T-helper 2 cell treated with Interferon-gamma antibody and Interleukin-4, amounts not matched to agents 5 μg/mL and 100 μg/mL, for 36 hours (primary cell): ENCODE data around the gene EPSTI1.

Experiments used
- DNase-seq: peaks from one replicate; pipeline ENCODE4 v3.0.0; 2021; ENCODE audit warnings: low spot score
- H3K27ac Mint-ChIP-seq: one replicate; pipeline ENCODE4 v1.8.0; 2021; ENCODE audit warnings: mild to moderate bottlenecking, mixed read lengths
- H3K27me3 Mint-ChIP-seq: one replicate; pipeline ENCODE4 v1.8.0; 2021; ENCODE audit warnings: low read depth, mixed read lengths
- H3K36me3 Mint-ChIP-seq: one replicate; pipeline ENCODE4 v1.8.0; 2021; ENCODE audit warnings: low read depth, mixed read lengths
- H3K4me1 Mint-ChIP-seq: one replicate; pipeline ENCODE4 v1.8.0; 2021; ENCODE audit warnings: low read depth, mixed read lengths
- H3K4me3 Mint-ChIP-seq: one replicate; pipeline ENCODE4 v1.8.0; 2022; ENCODE audit warnings: mild to moderate bottlenecking, moderate library complexity, mixed read lengths
- H3K9me3 Mint-ChIP-seq: one replicate; pipeline ENCODE4 v1.8.0; 2021; ENCODE audit warnings: mixed read lengths

Gene EPSTI1

DNA sequence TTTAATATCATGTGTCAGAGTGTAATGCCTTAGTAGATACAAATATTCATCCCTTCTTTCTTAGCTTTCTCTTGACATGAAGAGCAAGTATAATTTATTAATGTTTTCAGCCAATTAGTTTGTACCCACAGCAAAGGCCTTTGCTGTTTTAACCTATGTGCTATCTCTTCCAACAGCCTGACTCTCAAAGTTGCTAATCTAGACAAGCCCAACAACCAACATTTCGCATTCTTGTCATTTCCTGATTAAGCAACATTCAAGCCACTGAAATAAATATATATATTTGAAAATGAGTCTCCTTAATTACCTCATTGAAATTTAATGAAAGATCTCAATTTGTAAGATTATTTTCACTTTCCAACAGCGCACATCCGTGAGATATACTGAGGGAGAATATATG, 18.5 kb downstream of the EPSTI1 start:
- no peaks in the 10 kb centered on the region for H3K9me3 Mint-ChIP-seq
- peaks cover 14% of the 10 kb centered on the region for H3K4me1 Mint-ChIP-seq
- no peak overlapping the region for H3K27ac Mint-ChIP-seq
- H3K4me3 Mint-ChIP-seq: no peak overlapping the region
- no peak for DNase-seq
- H3K27me3 Mint-ChIP-seq: no peaks in the 10 kb centered on the region
- H3K36me3 Mint-ChIP-seq: peaks cover 36% of the 10 kb centered on the region

GRCh38 chr13:42971691-42972347, 20.2 kb downstream of the EPSTI1 start:
- peaks cover 13% of the 10 kb centered on the region for H3K4me1 Mint-ChIP-seq
- no peak for DNase-seq
- H3K36me3 Mint-ChIP-seq: peaks cover 39% of the 10 kb centered on the region
- H3K9me3 Mint-ChIP-seq: no peaks in the 10 kb centered on the region
- H3K27me3 Mint-ChIP-seq: no peaks in the 10 kb centered on the region
- H3K27ac Mint-ChIP-seq: no peak overlapping the region
- H3K4me3 Mint-ChIP-seq: no peak overlapping the region

- DNase-seq: peak; percentile 36
- peaks cover 39% of the 10 kb centered on the region for H3K36me3 Mint-ChIP-seq
- H3K4me1 Mint-ChIP-seq: peaks cover 13% of the 10 kb centered on the region
- H3K27ac Mint-ChIP-seq: peak overlapping the region; percentile 5
- H3K4me3 Mint-ChIP-seq: no peak overlapping the region
- H3K9me3 Mint-ChIP-seq: no peaks in the 10 kb centered on the region
- no peaks in the 10 kb centered on the region for H3K27me3 Mint-ChIP-seq
Measured at GRCh38 chr13:42970824-42971690, 21.0 kb downstream of the EPSTI1 start.

DNA sequence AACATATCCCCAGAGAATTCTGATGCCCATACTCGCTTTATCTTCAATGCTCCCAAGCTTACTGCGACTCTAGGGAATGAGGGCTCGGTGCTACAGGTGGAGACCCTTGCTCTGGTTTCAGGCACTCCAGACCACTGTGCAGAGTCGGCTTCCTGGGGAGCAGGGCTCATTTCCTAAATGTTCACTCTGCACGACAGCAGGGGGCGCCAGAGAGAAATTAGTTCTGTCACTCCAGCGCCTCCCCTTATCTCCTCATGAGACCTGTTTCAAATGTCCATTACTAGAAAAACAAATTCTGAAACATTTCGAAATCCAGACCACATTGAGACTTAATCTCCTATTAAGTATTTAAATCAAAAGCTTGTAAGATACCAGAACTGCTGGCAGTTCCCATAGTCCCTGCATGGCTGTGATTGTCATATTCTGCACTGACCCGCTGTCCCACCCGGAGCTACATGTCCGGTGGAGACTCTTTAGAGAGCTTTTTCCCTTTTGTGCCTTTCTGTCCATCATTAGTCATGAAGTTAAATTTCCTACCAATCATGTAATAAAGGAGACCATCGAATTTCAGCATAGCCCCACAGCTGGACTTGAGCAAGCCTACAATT, 22.4 kb downstream of the EPSTI1 start:
- H3K27ac Mint-ChIP-seq: no peak overlapping the region
- H3K36me3 Mint-ChIP-seq: peaks cover 38% of the 10 kb centered on the region
- no peaks in the 10 kb centered on the region for H3K27me3 Mint-ChIP-seq
- H3K4me3 Mint-ChIP-seq: no peak overlapping the region
- no peaks in the 10 kb centered on the region for H3K9me3 Mint-ChIP-seq
- H3K4me1 Mint-ChIP-seq: peaks cover 13% of the 10 kb centered on the region
- DNase-seq: peak; percentile 58

DNA sequence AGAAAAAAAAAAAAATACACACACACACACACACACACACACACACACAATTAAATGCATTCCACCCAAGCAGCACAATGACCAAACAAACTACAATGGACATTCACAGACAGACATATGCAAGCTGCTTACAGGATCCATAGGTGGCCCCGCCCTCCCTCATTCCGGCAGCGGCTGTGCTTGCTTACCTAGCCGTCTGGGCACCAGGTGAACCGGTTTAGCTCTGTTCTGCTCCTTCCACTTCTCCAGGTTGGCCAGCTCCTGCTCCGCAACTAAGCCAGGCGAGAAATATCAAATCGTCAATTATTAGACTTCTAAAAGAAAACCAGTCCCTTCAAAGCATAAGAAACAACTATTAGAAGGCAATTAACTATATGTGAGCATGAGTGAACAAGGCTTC, 23.1 kb downstream of the EPSTI1 start:
- Mint-ChIP-seq H3K9me3 (no peaks in the 10 kb centered on the region), H3K4me3 (no peak overlapping the region), H3K4me1 (peaks cover 13% of the 10 kb centered on the region), H3K27me3 (no peaks in the 10 kb centered on the region), H3K27ac (no peak overlapping the region), H3K36me3 (peaks cover 38% of the 10 kb centered on the region)
- no peak for DNase-seq

DNA sequence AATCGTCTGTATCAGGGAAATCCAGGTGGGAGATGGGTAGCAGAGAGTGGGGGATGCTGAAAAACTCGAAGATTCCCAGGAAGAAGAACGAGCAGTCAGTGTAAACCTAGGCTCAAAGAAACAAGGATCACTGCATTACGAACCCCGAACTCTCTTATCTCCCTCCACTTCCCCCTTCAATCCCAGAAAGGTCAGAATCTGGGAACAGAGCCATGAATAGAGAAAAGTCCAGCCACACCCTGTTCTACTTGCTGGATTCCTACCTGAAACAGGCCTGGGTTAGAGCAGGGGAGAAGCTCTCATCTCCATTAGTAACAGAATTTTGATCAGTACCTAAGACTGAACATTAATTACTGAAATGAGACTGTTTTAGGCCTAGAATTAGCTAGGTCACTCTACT, 24.4 kb downstream of the EPSTI1 start:
- no peak overlapping the region for H3K27ac Mint-ChIP-seq
- no peak for DNase-seq
- no peak overlapping the region for H3K4me3 Mint-ChIP-seq
- no peaks in the 10 kb centered on the region for H3K9me3 Mint-ChIP-seq
- H3K4me1 Mint-ChIP-seq: peaks cover 13% of the 10 kb centered on the region
- peaks cover 40% of the 10 kb centered on the region for H3K36me3 Mint-ChIP-seq
- H3K27me3 Mint-ChIP-seq: no peaks in the 10 kb centered on the region

GRCh38 chr13:42965281-42965680, 26.8 kb downstream of the EPSTI1 start:
- H3K4me1 Mint-ChIP-seq: peaks cover 6% of the 10 kb centered on the region
- H3K9me3 Mint-ChIP-seq: no peaks in the 10 kb centered on the region
- no peak overlapping the region for H3K27ac Mint-ChIP-seq
- no peaks in the 10 kb centered on the region for H3K27me3 Mint-ChIP-seq
- H3K36me3 Mint-ChIP-seq: peaks cover 49% of the 10 kb centered on the region
- DNase-seq: no peak
- H3K4me3 Mint-ChIP-seq: no peak overlapping the region

- H3K4me3 Mint-ChIP-seq: no peak overlapping the region
- DNase-seq: no peak
- H3K9me3 Mint-ChIP-seq: no peaks in the 10 kb centered on the region
- peaks cover 4% of the 10 kb centered on the region for H3K4me1 Mint-ChIP-seq
- no peak overlapping the region for H3K27ac Mint-ChIP-seq
- peaks cover 51% of the 10 kb centered on the region for H3K36me3 Mint-ChIP-seq
- H3K27me3 Mint-ChIP-seq: no peaks in the 10 kb centered on the region
Measured at GRCh38 chr13:42964761-42965161, 27.3 kb downstream of the EPSTI1 start.

GRCh38 chr13:42959615-42960014, 32.4 kb downstream of the EPSTI1 start:
- H3K4me1 Mint-ChIP-seq: no peaks in the 10 kb centered on the region
- H3K9me3 Mint-ChIP-seq: no peaks in the 10 kb centered on the region
- H3K4me3 Mint-ChIP-seq: no peak overlapping the region
- H3K36me3 Mint-ChIP-seq: peaks cover 60% of the 10 kb centered on the region
- DNase-seq: no peak
- no peaks in the 10 kb centered on the region for H3K27me3 Mint-ChIP-seq
- no peak overlapping the region for H3K27ac Mint-ChIP-seq

GRCh38 chr13:42957881-42958280, 34.2 kb downstream of the EPSTI1 start:
- Mint-ChIP-seq H3K9me3 (no peaks in the 10 kb centered on the region), H3K27me3 (no peaks in the 10 kb centered on the region), H3K4me3 (no peak overlapping the region), H3K27ac (no peak overlapping the region), H3K4me1 (no peaks in the 10 kb centered on the region), H3K36me3 (peaks cover 66% of the 10 kb centered on the region)
- no peak for DNase-seq

- no peak overlapping the region for H3K4me3 Mint-ChIP-seq
- no peaks in the 10 kb centered on the region for H3K9me3 Mint-ChIP-seq
- no peak overlapping the region for H3K27ac Mint-ChIP-seq
- H3K4me1 Mint-ChIP-seq: no peaks in the 10 kb centered on the region
- peaks cover 70% of the 10 kb centered on the region for H3K36me3 Mint-ChIP-seq
- H3K27me3 Mint-ChIP-seq: no peaks in the 10 kb centered on the region
- no peak for DNase-seq
Measured at GRCh38 chr13:42950181-42950580, 41.9 kb downstream of the EPSTI1 start.

- DNase-seq: no peak
- H3K9me3 Mint-ChIP-seq: peaks cover 5% of the 10 kb centered on the region
- H3K4me3 Mint-ChIP-seq: no peak overlapping the region
- H3K27me3 Mint-ChIP-seq: no peaks in the 10 kb centered on the region
- H3K27ac Mint-ChIP-seq: no peak overlapping the region
- peaks cover 2% of the 10 kb centered on the region for H3K4me1 Mint-ChIP-seq
- peaks cover 74% of the 10 kb centered on the region for H3K36me3 Mint-ChIP-seq
Measured at GRCh38 chr13:42947925-42948324, 44.1 kb downstream of the EPSTI1 start.

GRCh38 chr13:42946927-42947326, 45.1 kb downstream of the EPSTI1 start:
- Mint-ChIP-seq H3K27me3 (no peaks in the 10 kb centered on the region), H3K4me1 (peaks cover 2% of the 10 kb centered on the region), H3K4me3 (no peak overlapping the region), H3K36me3 (peaks cover 65% of the 10 kb centered on the region), H3K9me3 (peaks cover 5% of the 10 kb centered on the region), H3K27ac (no peak overlapping the region)
- DNase-seq: no peak

DNA sequence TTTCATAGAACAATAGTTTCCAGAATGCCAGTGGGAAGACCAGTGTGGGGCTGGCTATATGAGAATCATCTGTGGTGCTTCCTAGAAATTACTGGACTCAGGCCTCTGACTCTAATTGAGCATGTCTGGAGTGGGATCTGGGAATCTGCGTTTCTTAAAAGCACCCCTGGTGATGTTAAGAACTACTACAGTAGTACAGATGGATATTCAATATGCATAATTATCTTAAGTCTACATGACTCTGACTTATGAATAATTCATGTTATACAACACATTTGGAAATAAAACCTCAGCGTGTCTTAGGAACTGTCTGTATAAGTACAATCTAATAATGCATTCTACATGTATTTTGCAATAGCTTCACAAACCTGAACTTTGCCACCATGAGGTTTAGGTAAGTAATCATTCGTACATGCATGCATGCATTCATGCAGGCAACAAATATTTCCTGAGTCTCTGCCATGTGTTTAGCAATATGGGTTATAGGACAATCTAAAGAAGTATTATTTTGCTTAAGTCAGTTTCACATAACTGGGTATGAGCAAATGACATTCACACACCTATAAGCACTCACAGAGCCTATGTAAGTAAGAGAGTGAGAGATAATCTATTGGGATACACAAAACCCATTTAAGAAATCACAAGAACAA, 62.0 kb downstream of the EPSTI1 start:
- DNase-seq: no peak
- Mint-ChIP-seq H3K27ac (no peak overlapping the region), H3K4me1 (peaks cover 16% of the 10 kb centered on the region), H3K36me3 (peaks cover 47% of the 10 kb centered on the region), H3K9me3 (no peaks in the 10 kb centered on the region), H3K27me3 (no peaks in the 10 kb centered on the region), H3K4me3 (no peak overlapping the region)
